ELR (cell line): ENCODE data around the gene SEC24B.
"Not testable (repeated sequence)": the region's sequence is repeated elsewhere in the genome, so short reads cannot be mapped to it uniquely, and the experiment has no call there.

Source experiments
- DNase-seq: peaks from one replicate; pipeline ENCODE4 v3.0.0-alpha.2; 2015; ENCODE audit warnings: low read depth

Gene SEC24B

DNA sequence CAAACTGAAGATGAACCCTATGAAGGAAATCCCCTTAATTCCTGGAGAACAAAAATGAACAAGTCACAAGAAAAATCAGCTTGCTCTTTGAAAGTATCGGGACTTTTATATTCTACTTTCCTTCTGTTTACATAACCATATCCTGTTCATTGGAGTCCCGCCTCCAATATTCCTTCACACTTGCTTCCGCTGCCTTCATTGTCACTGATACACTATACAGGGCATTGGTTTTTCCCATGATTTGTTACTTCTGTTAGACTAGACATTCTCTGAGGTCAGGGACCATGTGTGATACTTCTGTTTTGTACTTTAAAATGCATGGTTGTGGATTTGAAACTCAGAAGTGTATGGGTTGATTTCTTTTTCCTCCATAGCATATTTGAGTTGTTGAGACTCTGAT lies 145.2 kb downstream of the SEC24B start:
- no peak for DNase-seq

DNA sequence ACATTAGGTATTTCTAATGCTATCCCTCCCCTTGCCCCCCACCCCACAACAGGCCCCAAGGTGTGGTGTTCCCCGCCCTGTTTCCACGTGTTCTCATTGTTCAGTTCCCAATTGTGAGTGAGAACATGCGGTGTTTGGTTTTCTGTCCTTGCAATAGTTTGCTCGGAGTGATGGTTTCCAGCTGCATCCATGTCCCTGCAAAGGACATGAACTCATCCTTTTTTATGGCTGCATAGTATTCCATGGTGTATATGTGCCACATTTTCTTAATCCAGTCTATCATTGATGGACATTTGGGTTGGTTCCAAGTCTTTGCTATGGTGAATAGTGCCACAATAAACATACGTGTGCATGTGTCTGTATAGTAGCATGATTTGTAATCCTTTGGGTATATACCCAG lies 146.4 kb downstream of the SEC24B start:
- not testable (repeated sequence) for DNase-seq

DNA sequence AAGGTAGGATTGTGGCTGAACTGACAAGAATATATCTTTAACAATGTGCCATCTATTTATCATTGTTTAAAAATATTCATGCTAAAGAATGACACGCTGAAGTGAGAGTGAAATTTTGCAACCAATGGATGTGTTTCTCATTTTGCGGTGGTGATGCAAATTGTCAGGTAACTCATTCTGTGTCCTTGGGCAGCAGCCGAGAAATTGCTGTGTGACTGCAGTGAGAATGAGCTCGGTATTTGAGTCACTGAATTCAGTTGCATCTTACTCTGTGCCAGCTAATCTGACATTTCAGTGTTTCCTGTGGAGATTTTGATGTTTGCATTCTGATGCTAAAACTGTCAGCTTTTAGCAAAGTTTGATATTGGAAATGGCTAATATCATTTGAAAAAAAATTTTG lies 154.6 kb downstream of the SEC24B start:
- peak; percentile 4 for DNase-seq

DNA sequence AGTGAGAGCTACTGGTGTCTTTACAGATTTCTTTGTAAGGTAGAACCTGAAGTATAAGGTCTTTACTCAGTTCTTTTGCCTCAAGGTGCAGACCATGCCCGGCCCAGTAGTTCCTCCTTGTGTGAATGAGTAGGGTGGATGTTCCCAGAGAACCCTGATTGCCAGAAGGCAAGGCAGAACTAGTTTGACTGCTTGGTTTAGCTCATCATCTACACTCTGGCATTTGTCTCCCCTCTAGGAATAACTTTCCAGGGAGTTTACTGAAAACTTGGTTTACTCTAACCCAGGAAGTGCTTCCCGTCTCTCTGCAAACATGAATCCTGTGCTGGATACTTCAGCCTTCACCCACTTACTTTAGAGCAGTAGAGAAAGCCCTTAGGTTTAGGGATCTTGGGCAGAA lies 155.5 kb downstream of the SEC24B start:
- DNase-seq = no peak

DNA sequence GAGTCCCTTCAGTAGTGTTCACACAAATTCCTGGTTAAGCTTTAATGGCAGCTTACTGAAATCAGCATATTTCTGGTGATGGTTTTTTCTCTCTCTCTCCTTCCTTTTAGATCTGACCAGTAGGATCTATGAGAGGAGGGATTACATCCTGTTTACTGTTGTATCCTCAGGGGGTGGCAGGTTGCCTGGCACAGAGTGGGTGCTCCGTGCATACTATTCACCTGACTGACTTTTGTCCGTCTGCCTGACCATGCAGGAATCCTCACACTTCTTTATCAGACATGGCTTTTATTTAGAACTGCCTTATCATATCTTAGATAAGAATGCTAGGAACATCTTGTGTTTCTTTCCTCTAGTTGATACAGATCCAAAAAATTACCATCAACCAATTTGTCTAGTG lies 156.0 kb downstream of the SEC24B start:
- no peak for DNase-seq
